Heart left ventricle (tissue), 16 donors: ENCODE results near the gene CACNG8. TPM values are rescaled to one million over a fixed set of nuclear protein-coding genes. Genes with fewer than 3 reads are reported as not detected.

Source experiments
- ATAC-seq, 4 donors: fragments of 200-7000 bp; cut with Tn5 transposase; one replicate each; pipeline ENCODE4 v1.9.1; 2020 to 2022; ENCODE audit warnings: moderate library complexity in 4 of 4, mild to moderate bottlenecking in 3 of 4, moderate number of reproducible peaks in 1 of 4
- DNase-seq, 5 donors: peaks; one replicate each; pipeline ENCODE4 v3.0.0-alpha.2; 2020
- H3K27ac ChIP-seq, 12 donors: fragments of 200-600 bp; sonication (generic) in 4 of 12; one replicate each; pipeline versions ENCODE4 v1.5.0 to v1.8.0; 2016 to 2022; ENCODE audit warnings: mild to moderate bottlenecking in 2 of 12
- H3K27me3 ChIP-seq, 9 donors: fragments of 200-600 bp; sonication (generic) in 2 of 9; one replicate each; pipeline versions ENCODE4 v1.5.1 to v1.8.0; 2016 to 2022; ENCODE audit warnings: mild to moderate bottlenecking in 3 of 9
- H3K36me3 ChIP-seq, 9 donors: fragments of 200-600 bp; sonication (generic) in 2 of 9; one replicate each; pipeline versions ENCODE4 v1.5.0 to v1.8.0; 2018 to 2022; ENCODE audit warnings: mild to moderate bottlenecking in 2 of 9
- H3K4me1 ChIP-seq, 12 donors: fragments of 200-600 bp; sonication (generic) in 4 of 12; one replicate each; pipeline versions ENCODE4 v1.5.0 to v1.8.0; 2016 to 2022; ENCODE audit warnings: mild to moderate bottlenecking in 3 of 12
- H3K4me3 ChIP-seq, 12 donors: fragments of 200-600 bp; sonication (generic) in 4 of 12; one replicate each; pipeline versions ENCODE4 v1.5.0 to v1.8.0; 2017 to 2022; ENCODE audit warnings: mild to moderate bottlenecking in 9 of 12, moderate library complexity in 4 of 12
- H3K9me3 ChIP-seq, 12 donors: fragments of 200-600 bp; sonication (generic) in 4 of 12; one replicate each; pipeline versions ENCODE4 v1.5.0 to v1.8.0; 2016 to 2022; ENCODE audit warnings: mild to moderate bottlenecking in 1 of 12
- CTCF ChIP-seq, 12 donors: fragments of 200-600 bp; sonication (generic) in 4 of 12; IDR thresholded peaks; one replicate each; pipeline versions ENCODE4 v1.5.0 to v1.8.0; 2018 to 2022; ENCODE audit warnings: antibody characterized with exemption in 12 of 12, mild to moderate bottlenecking in 5 of 12
- POLR2A ChIP-seq, 2 donors: fragments of 450-650 bp; IDR thresholded peaks; one replicate each; pipeline ENCODE4 v1.6.1; 2017; ENCODE audit warnings: antibody characterized with exemption in 2 of 2, mild to moderate bottlenecking in 2 of 2, moderate library complexity in 2 of 2
- WGBS, 4 donors: extraction: QIAGEN DNeasy Blood & Tissue Kit in 2 of 4; methylation state at CpG; one replicate each; pipeline versions ENCODE4 v1.1.5 to v1.1.7; 2013 to 2018; 5-methylcytosine and 5-hydroxymethylcytosine counted together
- intact Hi-C, 10 donors: fragments of 100-400 bp; cut with DNase I; formaldehyde crosslinking; loops; one replicate each; pipeline versions ENCODE4 v1.11.1 to v1.14.2; 2022
- polyA plus RNA-seq, 2 donors: library from polyadenylated mRNA; stranded (reverse); fragments of 200-250 nt; gene quantifications; one replicate each; pipeline ENCODE4 v1.2.3, GENCODE V29; 2013
- total RNA-seq, 9 donors: library from RNA; depleted of rRNA in 2 of 9; stranded (reverse); fragments of >200 nt in 2 of 9; fragmentation: NEBNext Ultra II Directional in 3 of 9; extraction: Animal tissue kit (Norgen Biotek cat#: 25700) in 3 of 9; gene quantifications; one replicate each; pipeline versions ENCODE4 v1.1.0 to v1.2.4, GENCODE V29; 2016 to 2023
- donor health status: ischemic (EF 13 %, LVEDD 7.1; RV severe dilation, severe dysfunction).
- donor health status: healthy with polysubstance abuse.
- donor health status: DM: no; HTN: yes; CAD: no.
- donor health status: DM: no; HTN: no; CAD: no.
- donor health status: ischemic (EF 25% LVEDD 6.9; RV normal size, moderate dysfunction).
- donor health status: ischemic (EF 25% LVEDD 5.7; RV mildly dilated, moderate dysfunction).
- donor health status: healthy.
- donor health status: DM: yes; HTN: yes; CAD: no.
- donor health status: ischemic (EF 35%, LVEDD 5.7; RV mildly dilated, moderate dysfunction).
- donor health status: nonischemic (EF 11% LVEDD 7.7; RV severe dilation, severe dysfunction).
- donor health status: DM: yes; HTN: yes; CAD: no.
- donor health status: PGD.
- donor health status: ischemic (EF 29% LVEDD 5.4; RV normal size, mild dysfunction).
- donor health status: nonischemic (EF 23%, LVEDD 6.1; RV moderate dilation, normal function).

Gene CACNG8
- total and polyA plus RNA-seq, 11 donors: 0.02 to 0.22 (median 0.10) TPM; not detected in 4

GRCh38 chr19:54002495-54003315 is 40.0 kb downstream of the CACNG8 start:
- ATAC-seq: no peak
- H3K27me3 ChIP-seq: peaks cover 0 to 70% (median 26%) of the 10 kb centered on the region in 9 donors
- 66 to 74% (median 72%) methylated on average over 10 of the region's 10 CpGs for WGBS, 4 donors

GRCh38 chr19:54009440-54009839 is 46.7 kb downstream of the CACNG8 start:
- no peak overlapping the region for H3K4me3 ChIP-seq
- no peaks in the 10 kb centered on the region for H3K9me3 ChIP-seq
- DNase-seq (no peak), ATAC-seq (no peak)
- H3K27ac ChIP-seq: no peak overlapping the region
- TF ChIP-seq CTCF (IDR thresholded peaks at IDR 0.05) (no peak), POLR2A (IDR thresholded peaks at IDR 0.05) (no peak)
- intact Hi-C loops: loop anchor here in 1 of 10 donors (10.0 kb wide), 1 partner anchor 75 kb away; no protein-coding TSS in a partner anchor
- no peaks in the 10 kb centered on the region for H3K4me1 ChIP-seq
- WGBS, 4 donors: 78 to 86% (median 81%) methylated on average over 8 of the region's 8 CpGs
- H3K36me3 ChIP-seq: no peaks in the 10 kb centered on the region
- H3K27me3 ChIP-seq: peaks cover 0 to 64% (median 25%) of the 10 kb centered on the region in 9 donors

More at GRCh38 chr19:54002495-54003315, 40.0 kb downstream of the CACNG8 start:
- intact Hi-C loops: loop anchor here in 1 of 10 donors (10.0 kb wide), 1 partner anchor 68 kb away; no protein-coding TSS in a partner anchor
- Histone ChIP-seq H3K36me3 (no peaks in the 10 kb centered on the region), H3K4me1 (no peaks in the 10 kb centered on the region), H3K4me3 (no peak overlapping the region), H3K27ac (no peak overlapping the region), H3K9me3 (no peaks in the 10 kb centered on the region)
- no peak for DNase-seq
- no peak for TF ChIP-seq CTCF (IDR thresholded peaks at IDR 0.05)
- TF ChIP-seq POLR2A (IDR thresholded peaks at IDR 0.05): no peak

- ATAC-seq (no peak), DNase-seq (no peak)
- intact Hi-C loops: no loop called here
- no peaks in the 10 kb centered on the region for H3K36me3 ChIP-seq
- H3K4me1 ChIP-seq: no peaks in the 10 kb centered on the region
- peaks cover 0 to 62% (median 21%) of the 10 kb centered on the region in 9 donors for H3K27me3 ChIP-seq
- TF ChIP-seq POLR2A (IDR thresholded peaks at IDR 0.05): no peak
- no peak for TF ChIP-seq CTCF (IDR thresholded peaks at IDR 0.05)
- no peak overlapping the region for H3K4me3 ChIP-seq
- H3K9me3 ChIP-seq: no peaks in the 10 kb centered on the region
- WGBS, 4 donors: 90 to 95% (median 95%) methylated on average over 6 of the region's 6 CpGs
- H3K27ac ChIP-seq: no peak overlapping the region
These were observed 47.7 kb downstream of the CACNG8 start for GRCh38 chr19:54010474-54010873.

- DNase-seq: no peak
- WGBS, 4 donors: 31 to 39% (median 34%) methylated on average over 26 to 36 of the region's 36 CpGs
- no peak for TF ChIP-seq CTCF (IDR thresholded peaks at IDR 0.05)
- no peak for TF ChIP-seq POLR2A (IDR thresholded peaks at IDR 0.05)
- no peak overlapping the region for H3K27ac ChIP-seq
- peaks cover 0 to 69% (median 18%) of the 10 kb centered on the region in 9 donors for H3K27me3 ChIP-seq
- intact Hi-C loops: no loop called here
- no peak for ATAC-seq
- no peaks in the 10 kb centered on the region for H3K9me3 ChIP-seq
- H3K4me3 ChIP-seq: no peak overlapping the region
- H3K4me1 ChIP-seq: no peaks in the 10 kb centered on the region
- H3K36me3 ChIP-seq: no peaks in the 10 kb centered on the region
These were observed 48.9 kb downstream of the CACNG8 start for GRCh38 chr19:54011507-54012211.
